ENCODE measurements around the gene NEDD4.
"Not testable (repeated sequence)": the region's sequence is repeated elsewhere in the genome, so short reads cannot be mapped to it uniquely, and the experiment has no call there.

NEDD4 gene

GRCh38 chr15:56019060-56019793, 25.8 kb upstream of the NEDD4 start:
- DNase-seq (ENCODE audit: extremely low read depth, low read depth), result no peak
- no peak for TF ChIP-seq CTCF (IDR thresholded peaks at IDR 0.05; ENCODE audit: low read depth, low read length)

DNA sequence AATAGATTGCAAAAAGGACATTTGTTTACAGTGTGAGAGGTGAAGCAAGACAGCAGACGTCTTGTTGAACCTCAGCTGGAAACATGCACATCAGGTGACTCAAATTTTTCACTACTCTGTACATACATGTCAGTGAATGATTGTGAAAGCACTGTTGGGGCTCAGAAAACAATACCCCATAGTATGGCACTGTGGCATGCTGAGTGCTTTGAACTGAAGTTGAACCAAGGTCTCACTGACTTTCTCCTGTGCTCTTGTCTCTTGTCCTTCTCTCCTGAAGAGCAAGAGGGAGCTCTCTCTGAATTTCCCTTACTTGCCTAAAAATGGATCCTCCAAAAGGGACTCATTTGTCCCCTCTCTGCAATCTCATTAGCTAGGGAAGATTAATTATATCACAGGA, 24.5 kb upstream of the NEDD4 start:
- DNase-seq (ENCODE audit: extremely low read depth, low read depth), result no peak
- peak; percentile 19 for TF ChIP-seq CTCF (IDR thresholded peaks at IDR 0.05; ENCODE audit: low read depth, low read length)

- no peak for DNase-seq (ENCODE audit: extremely low read depth, low read depth)
- no peak for TF ChIP-seq CTCF (IDR thresholded peaks at IDR 0.05; ENCODE audit: low read depth, low read length)
These were observed 24.1 kb upstream of the NEDD4 start for GRCh38 chr15:56017511-56017910.

- DNase-seq (ENCODE audit: extremely low read depth, low read depth), result no peak
- no peak for TF ChIP-seq CTCF (IDR thresholded peaks at IDR 0.05; ENCODE audit: low read depth, low read length)
These were observed 22.9 kb upstream of the NEDD4 start for GRCh38 chr15:56016281-56016680.

DNA sequence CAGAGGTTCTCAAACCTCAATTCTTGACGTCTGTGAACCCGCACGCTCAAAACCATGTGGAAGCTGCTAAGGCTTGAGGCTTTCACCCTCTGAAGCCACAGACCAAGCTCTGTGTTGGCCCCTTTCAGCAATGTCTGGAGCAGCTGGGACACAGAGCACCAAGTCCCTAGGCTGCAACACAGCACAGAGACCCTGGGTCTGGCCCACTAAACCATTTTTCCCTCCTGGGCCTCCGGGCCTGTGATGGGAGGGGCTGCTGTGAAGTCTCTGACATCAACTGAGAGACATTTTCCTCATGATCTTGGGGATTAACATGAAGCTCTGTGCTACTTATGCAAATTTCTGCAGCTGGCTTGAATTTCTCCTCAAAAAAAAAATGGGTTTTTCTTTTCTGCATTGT, 21.3 kb upstream of the NEDD4 start:
- TF ChIP-seq CTCF (IDR thresholded peaks at IDR 0.05; ENCODE audit: low read depth, low read length), result no peak

DNA sequence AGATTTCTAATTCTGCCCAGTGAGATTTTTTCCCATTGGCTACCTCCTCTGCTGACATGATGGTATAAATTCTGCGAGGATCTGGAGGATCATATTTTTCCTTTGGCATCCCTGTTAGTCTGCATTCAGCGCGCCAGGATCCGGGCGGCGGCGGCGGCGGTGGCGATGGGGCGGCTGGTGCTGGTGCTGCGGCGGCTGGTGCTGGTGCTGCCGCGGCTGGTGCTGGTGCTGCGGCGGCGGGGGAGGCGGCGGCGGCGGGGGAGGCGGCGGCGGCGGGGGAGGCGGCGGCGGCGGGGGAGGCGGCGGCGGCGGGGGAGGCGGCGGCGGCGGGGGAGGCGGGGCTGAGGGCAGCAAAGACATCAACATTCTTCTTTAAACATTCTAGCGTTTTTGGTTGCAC, 13.6 kb upstream of the NEDD4 start:
- not testable (repeated sequence) for DNase-seq (ENCODE audit: extremely low read depth, low read depth)

More for the DNA sequence above, 21.3 kb upstream of the NEDD4 start:
- no peak for DNase-seq (ENCODE audit: extremely low read depth, low read depth)

DNA sequence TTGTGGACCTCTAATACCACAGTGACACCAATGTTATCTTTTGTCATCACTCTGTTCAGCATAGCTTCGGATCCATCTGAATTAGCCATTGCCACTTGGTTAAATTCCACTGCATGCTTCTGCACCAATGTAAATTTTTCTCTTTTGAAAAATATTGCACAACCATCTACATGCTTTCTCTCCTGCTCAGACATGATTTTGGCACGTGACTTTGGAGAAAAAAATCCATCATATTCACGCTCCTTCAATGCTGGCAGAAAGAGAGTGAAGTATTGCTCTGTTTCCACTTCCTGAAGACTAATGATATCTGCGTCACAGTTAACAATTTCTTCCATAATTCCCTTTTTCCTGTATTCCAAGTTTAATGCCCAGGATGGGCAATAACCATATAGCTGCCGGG, 13.0 kb upstream of the NEDD4 start:
- not testable (repeated sequence) for DNase-seq (ENCODE audit: extremely low read depth, low read depth)

GRCh38 chr15:56004281-56004680, 10.9 kb upstream of the NEDD4 start:
- not testable (repeated sequence) for DNase-seq (ENCODE audit: extremely low read depth, low read depth)

- DNase-seq (ENCODE audit: extremely low read depth, low read depth), result not testable (repeated sequence)
These were observed 10.4 kb upstream of the NEDD4 start for GRCh38 chr15:56003777-56004176.

DNA sequence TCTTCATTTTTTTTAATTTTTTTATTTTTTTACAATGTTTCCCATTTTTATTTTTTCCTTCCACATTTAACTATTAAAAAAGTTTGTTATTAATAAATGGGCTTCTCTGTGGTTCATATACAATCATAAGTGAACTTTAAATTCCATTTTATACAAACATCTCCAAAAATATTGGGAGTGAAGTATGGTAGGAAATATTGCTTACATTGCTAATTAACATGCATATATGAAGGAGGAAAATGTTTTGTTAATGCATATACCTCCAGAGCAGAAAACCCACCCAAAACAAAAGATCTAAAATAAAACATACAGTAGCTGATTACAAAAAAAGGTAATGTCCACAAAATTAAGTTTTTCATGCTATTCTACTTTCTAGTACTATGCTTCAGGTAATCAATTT, 9.9 kb upstream of the NEDD4 start:
- DNase-seq (ENCODE audit: extremely low read depth, low read depth), result not testable (repeated sequence)

All from AG09319 (cell line).